ENCODE measurements around the gene TRIM2.

Gene TRIM2

GRCh38 chr4:153232768-153233167 lies 28.5 kb downstream of the TRIM2 start:
- H3K9me3 ChIP-seq (replicated peaks; ENCODE audit: insufficient read depth, low read length) = no peaks in the 10 kb centered on the region
- H3K9me2 ChIP-seq (replicated peaks; ENCODE audit: insufficient read depth, low read length) = no peaks in the 10 kb centered on the region
- no peaks in the 10 kb centered on the region for H3K4me1 ChIP-seq (ENCODE audit: low read length)
- H3K36me3 ChIP-seq (replicated peaks; ENCODE audit: insufficient read depth, low read length) = no peaks in the 10 kb centered on the region
- no peak for DNase-seq
- H3K79me2 ChIP-seq (ENCODE audit: low read length) = no peaks in the 10 kb centered on the region
- no peaks in the 10 kb centered on the region for H3K27me3 ChIP-seq (replicated peaks; ENCODE audit: insufficient read depth, low read length)
- H3K4me2 ChIP-seq (ENCODE audit: low read depth, low read length) = no peak overlapping the region
- no peak for TF ChIP-seq EZH2phosphoT487 (IDR thresholded peaks at IDR 0.05; ENCODE audit: low read length)
- TF ChIP-seq CTCF (IDR thresholded peaks at IDR 0.05; ENCODE audit: low read length) = peak; percentile 26
- no peaks in the 10 kb centered on the region for H3F3A ChIP-seq (ENCODE audit: insufficient read depth, low read length)
- no peak overlapping the region for H3K27ac ChIP-seq (ENCODE audit: low read length)
- no peak overlapping the region for H2AFZ ChIP-seq (ENCODE audit: low read length)
- H4K20me1 ChIP-seq (ENCODE audit: insufficient read depth, low read length) = no peaks in the 10 kb centered on the region
- H3K9ac ChIP-seq (ENCODE audit: low read length) = no peak overlapping the region
- H3K4me3 ChIP-seq (ENCODE audit: low read length) = no peak overlapping the region

DNA sequence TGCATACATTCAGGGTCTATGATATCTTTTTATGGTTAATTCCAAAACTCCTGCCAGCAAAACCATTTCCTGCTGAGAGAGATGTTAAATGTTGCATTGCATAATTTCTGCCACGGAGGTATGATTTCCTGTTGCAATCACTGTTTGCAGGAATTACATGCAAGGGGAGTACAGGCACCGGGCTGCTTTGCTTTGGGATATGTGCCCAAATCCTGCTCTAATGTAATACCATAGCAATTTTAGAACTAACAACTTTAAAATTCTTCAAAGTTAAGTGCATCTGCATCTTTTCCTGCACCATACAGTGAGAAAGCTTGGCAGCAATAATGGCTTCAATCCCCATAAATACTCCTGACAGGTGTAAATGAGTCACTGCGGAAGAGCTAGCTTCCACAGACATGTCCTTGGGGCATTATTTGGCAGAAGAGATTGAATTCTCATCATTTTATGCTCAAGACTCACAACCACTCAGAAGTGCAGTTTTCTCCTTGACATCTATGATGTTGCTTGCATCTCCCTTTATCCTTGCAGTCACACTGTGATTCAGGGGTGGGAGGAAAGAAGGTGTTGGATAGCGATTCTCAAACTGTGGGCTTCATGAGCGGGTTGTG lies 29.6 kb downstream of the TRIM2 start:
- Histone ChIP-seq H3K27me3 (replicated peaks; ENCODE audit: insufficient read depth, low read length) (no peaks in the 10 kb centered on the region), H3K9me3 (replicated peaks; ENCODE audit: insufficient read depth, low read length) (no peaks in the 10 kb centered on the region), H3K9me2 (replicated peaks; ENCODE audit: insufficient read depth, low read length) (no peaks in the 10 kb centered on the region), H3K4me1 (ENCODE audit: low read length) (no peaks in the 10 kb centered on the region), H3K27ac (ENCODE audit: low read length) (no peak overlapping the region), H3K36me3 (replicated peaks; ENCODE audit: insufficient read depth, low read length) (no peaks in the 10 kb centered on the region), H3K4me2 (ENCODE audit: low read depth, low read length) (no peak overlapping the region), H4K20me1 (ENCODE audit: insufficient read depth, low read length) (no peaks in the 10 kb centered on the region), H3K79me2 (ENCODE audit: low read length) (no peaks in the 10 kb centered on the region), H2AFZ (ENCODE audit: low read length) (no peak overlapping the region), H3K9ac (ENCODE audit: low read length) (no peak overlapping the region), H3F3A (ENCODE audit: insufficient read depth, low read length) (no peaks in the 10 kb centered on the region), H3K4me3 (ENCODE audit: low read length) (no peak overlapping the region)
- TF ChIP-seq CTCF (IDR thresholded peaks at IDR 0.05; ENCODE audit: low read length) = no peak
- TF ChIP-seq EZH2phosphoT487 (IDR thresholded peaks at IDR 0.05; ENCODE audit: low read length) = no peak
- no peak for TF ChIP-seq EZH2 (optimal IDR thresholded peaks at IDR 0.05; ENCODE audit: low read depth, low read length)
- no peak for DNase-seq

DNA sequence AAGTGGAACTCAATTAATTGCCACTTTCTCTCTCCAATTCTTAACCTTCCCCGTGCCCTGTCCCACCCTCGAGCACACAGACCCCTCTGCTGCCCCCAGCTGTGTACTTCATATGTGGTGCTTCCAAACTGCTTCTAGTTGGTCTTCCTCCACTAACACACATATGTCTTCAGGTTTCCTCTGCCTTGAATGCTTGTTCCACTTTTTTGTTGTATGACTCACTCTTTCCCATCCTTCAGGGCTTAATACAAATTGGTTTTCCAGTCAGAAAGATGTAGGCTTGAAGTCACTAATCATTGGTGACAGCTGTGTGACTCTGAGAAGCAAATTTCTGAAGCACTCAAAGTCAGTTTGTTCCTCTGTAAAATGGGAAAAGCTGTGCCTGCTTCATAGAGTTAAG lies 30.6 kb downstream of the TRIM2 start:
- H3K4me2 ChIP-seq (ENCODE audit: low read depth, low read length) = no peak overlapping the region
- H3K9ac ChIP-seq (ENCODE audit: low read length) = no peak overlapping the region
- TF ChIP-seq EZH2phosphoT487 (IDR thresholded peaks at IDR 0.05; ENCODE audit: low read length) (no peak), EZH2 (optimal IDR thresholded peaks at IDR 0.05; ENCODE audit: low read depth, low read length) (no peak), CTCF (IDR thresholded peaks at IDR 0.05; ENCODE audit: low read length) (no peak)
- H3K9me2 ChIP-seq (replicated peaks; ENCODE audit: insufficient read depth, low read length) = no peaks in the 10 kb centered on the region
- H3K4me3 ChIP-seq (ENCODE audit: low read length) = no peak overlapping the region
- H3K79me2 ChIP-seq (ENCODE audit: low read length) = no peaks in the 10 kb centered on the region
- H3F3A ChIP-seq (ENCODE audit: insufficient read depth, low read length) = no peaks in the 10 kb centered on the region
- no peaks in the 10 kb centered on the region for H3K4me1 ChIP-seq (ENCODE audit: low read length)
- H4K20me1 ChIP-seq (ENCODE audit: insufficient read depth, low read length) = no peaks in the 10 kb centered on the region
- H3K9me3 ChIP-seq (replicated peaks; ENCODE audit: insufficient read depth, low read length) = no peaks in the 10 kb centered on the region
- no peaks in the 10 kb centered on the region for H3K27me3 ChIP-seq (replicated peaks; ENCODE audit: insufficient read depth, low read length)
- DNase-seq = no peak
- no peaks in the 10 kb centered on the region for H3K36me3 ChIP-seq (replicated peaks; ENCODE audit: insufficient read depth, low read length)
- no peak overlapping the region for H3K27ac ChIP-seq (ENCODE audit: low read length)
- H2AFZ ChIP-seq (ENCODE audit: low read length) = no peak overlapping the region
